Sigmoid colon (tissue), 3 donors: ENCODE measurements around the gene TPSD1.

Experiments used
- POLR2A ChIP-seq, 2 donors: fragments of 450-650 bp; IDR thresholded peaks; one replicate each; pipeline ENCODE4 v1.6.1; 2016; ENCODE audit warnings: antibody characterized with exemption in 2 of 2, mild to moderate bottlenecking in 2 of 2, moderate library complexity in 2 of 2
- TF ChIP-seq, protein P1 (sequence below), 4 experiments: fragments of 450-650 bp in 3 of 4; fragments of 200-600 bp in 1 of 4; IDR thresholded peaks; one replicate each; pipeline ENCODE4 v1.5.1; 2016 to 2019; ENCODE audit warnings: antibody characterized with exemption in 4 of 4, mild to moderate bottlenecking in 3 of 4, moderate library complexity in 2 of 4

DNA sequence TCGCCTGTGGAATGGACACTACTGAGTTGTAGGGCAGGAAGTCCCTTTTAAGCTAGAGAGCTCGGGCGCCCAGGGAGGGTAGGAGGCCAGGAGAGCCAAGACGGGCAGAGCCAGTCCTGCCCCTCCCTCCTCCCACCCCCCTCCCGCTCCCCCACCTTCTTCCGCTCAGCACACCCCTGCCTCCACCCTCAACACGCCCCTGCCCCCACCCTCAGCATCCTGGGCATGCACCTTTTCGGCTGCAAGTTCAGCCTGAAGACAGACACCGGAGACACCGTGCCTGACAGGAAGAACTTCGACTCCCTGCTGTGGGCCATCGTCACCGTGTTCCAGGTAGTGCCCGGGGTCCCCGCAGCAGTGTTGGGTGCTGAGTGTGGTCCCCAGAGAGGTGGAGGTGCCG, 49.1 kb upstream of the TPSD1 start:
- TF ChIP-seq POLR2A (IDR thresholded peaks at IDR 0.05), result no peak
- TF ChIP-seq, protein P1, sequence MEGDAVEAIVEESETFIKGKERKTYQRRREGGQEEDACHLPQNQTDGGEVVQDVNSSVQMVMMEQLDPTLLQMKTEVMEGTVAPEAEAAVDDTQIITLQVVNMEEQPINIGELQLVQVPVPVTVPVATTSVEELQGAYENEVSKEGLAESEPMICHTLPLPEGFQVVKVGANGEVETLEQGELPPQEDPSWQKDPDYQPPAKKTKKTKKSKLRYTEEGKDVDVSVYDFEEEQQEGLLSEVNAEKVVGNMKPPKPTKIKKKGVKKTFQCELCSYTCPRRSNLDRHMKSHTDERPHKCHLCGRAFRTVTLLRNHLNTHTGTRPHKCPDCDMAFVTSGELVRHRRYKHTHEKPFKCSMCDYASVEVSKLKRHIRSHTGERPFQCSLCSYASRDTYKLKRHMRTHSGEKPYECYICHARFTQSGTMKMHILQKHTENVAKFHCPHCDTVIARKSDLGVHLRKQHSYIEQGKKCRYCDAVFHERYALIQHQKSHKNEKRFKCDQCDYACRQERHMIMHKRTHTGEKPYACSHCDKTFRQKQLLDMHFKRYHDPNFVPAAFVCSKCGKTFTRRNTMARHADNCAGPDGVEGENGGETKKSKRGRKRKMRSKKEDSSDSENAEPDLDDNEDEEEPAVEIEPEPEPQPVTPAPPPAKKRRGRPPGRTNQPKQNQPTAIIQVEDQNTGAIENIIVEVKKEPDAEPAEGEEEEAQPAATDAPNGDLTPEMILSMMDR (IDR thresholded peaks at IDR 0.05), result no peak
